H1 (cell line): ENCODE measurements around the gene AMBN.

ENCODE experiments used
- CHD2 ChIP-seq: IDR thresholded peaks from 2 replicates; pipeline ENCODE4 v1.6.1; 2012; ENCODE audit warnings: low read length, improper control_type of control experiment
- POLR2A ChIP-seq, 2 experiments: IDR thresholded peaks; 1 replicate in 1 of 2; 2 replicates in 1 of 2; pipeline ENCODE4 v1.6.1; 2011; ENCODE audit warnings: low read depth in 2 of 2, low read length in 2 of 2, mild to moderate bottlenecking in 2 of 2; ENCODE audit errors: control extremely low read depth in 1 of 2
- RFX5 ChIP-seq: IDR thresholded peaks from 2 replicates; pipeline ENCODE4 v1.6.1; 2011; ENCODE audit warnings: low read depth, low read length, improper control_type of control experiment, borderline replicate concordance
- TF ChIP-seq, protein P1 (sequence below), 3 experiments: IDR thresholded peaks; 1 replicate in 2 of 3; 2 replicates in 1 of 3; pipeline versions ENCODE4 v1.5.1 to v1.6.1; 2011; ENCODE audit warnings: low read length in 3 of 3, mild to moderate bottlenecking in 3 of 3, inconsistent platforms in 2 of 3, low read depth in 1 of 3, moderate library complexity in 1 of 3; ENCODE audit not compliant: insufficient read depth in 1 of 3; ENCODE audit errors: control extremely low read depth in 1 of 3
- TF ChIP-seq, protein P2 (sequence below): IDR thresholded peaks from 2 replicates; pipeline ENCODE4 v1.6.1; 2012; ENCODE audit warnings: inconsistent platforms

DNA sequence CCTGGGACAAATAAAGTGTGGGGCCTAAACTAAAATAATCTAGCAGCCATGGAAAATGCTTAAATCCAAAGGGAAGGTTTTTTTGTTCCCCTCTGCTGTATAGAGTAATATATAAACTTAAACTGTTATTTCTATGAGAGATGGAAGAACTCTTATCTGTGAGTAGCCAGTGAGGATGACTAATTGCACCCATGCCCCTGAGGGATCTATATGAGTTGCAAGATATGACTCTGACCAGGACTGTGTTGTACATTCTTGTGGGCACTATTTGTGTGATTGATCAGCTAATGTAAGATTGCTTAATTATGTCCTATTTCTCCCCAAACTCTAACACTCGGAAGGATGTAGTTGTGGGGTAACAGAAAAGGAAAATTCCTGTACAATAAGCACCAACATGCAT is 35.2 kb upstream of the AMBN start:
- TF ChIP-seq CHD2 (no peak), RFX5 (no peak), POLR2A (IDR thresholded peaks at IDR 0.05; ENCODE audit: control extremely low read depth in 1 of 2, low read depth in 2 of 2, low read length in 2 of 2) (no peak)
- TF ChIP-seq, protein P1, sequence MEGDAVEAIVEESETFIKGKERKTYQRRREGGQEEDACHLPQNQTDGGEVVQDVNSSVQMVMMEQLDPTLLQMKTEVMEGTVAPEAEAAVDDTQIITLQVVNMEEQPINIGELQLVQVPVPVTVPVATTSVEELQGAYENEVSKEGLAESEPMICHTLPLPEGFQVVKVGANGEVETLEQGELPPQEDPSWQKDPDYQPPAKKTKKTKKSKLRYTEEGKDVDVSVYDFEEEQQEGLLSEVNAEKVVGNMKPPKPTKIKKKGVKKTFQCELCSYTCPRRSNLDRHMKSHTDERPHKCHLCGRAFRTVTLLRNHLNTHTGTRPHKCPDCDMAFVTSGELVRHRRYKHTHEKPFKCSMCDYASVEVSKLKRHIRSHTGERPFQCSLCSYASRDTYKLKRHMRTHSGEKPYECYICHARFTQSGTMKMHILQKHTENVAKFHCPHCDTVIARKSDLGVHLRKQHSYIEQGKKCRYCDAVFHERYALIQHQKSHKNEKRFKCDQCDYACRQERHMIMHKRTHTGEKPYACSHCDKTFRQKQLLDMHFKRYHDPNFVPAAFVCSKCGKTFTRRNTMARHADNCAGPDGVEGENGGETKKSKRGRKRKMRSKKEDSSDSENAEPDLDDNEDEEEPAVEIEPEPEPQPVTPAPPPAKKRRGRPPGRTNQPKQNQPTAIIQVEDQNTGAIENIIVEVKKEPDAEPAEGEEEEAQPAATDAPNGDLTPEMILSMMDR (IDR thresholded peaks at IDR 0.05; ENCODE audit: control extremely low read depth in 1 of 3, insufficient read depth in 1 of 3, low read depth in 1 of 3, low read length in 3 of 3), result no peak
- TF ChIP-seq, protein P2, sequence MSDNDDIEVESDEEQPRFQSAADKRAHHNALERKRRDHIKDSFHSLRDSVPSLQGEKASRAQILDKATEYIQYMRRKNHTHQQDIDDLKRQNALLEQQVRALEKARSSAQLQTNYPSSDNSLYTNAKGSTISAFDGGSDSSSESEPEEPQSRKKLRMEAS, result no peak
